Lung (tissue), 12 donors: Measurements from ENCODE around the gene MSLN. TPM values are rescaled to one million over a fixed set of nuclear protein-coding genes. Genes with fewer than 3 reads are reported as not detected.

Source experiments
- ATAC-seq: fragments of 200-7000 bp; cut with Tn5 transposase; one replicate; pipeline ENCODE4 v1.9.1; 2020; ENCODE audit warnings: moderate number of reproducible peaks; ENCODE audit not compliant: insufficient read depth, low FRiP score
- DNase-seq, 3 donors: peaks; one replicate each; pipeline ENCODE4 v3.0.0-alpha.2; 2013 to 2017
- H3K27ac ChIP-seq, 2 donors: one replicate each; pipeline ENCODE4 v1.5.1; 2013; ENCODE audit warnings: mild to moderate bottlenecking in 2 of 2, moderate library complexity in 2 of 2, control low read depth in 1 of 2, inconsistent platforms in 1 of 2, low read depth in 1 of 2, low read length in 1 of 2
- H3K27me3 ChIP-seq, 3 donors: one replicate each; pipeline ENCODE4 v1.5.1; 2013; ENCODE audit warnings: low read length in 2 of 3; ENCODE audit not compliant: control insufficient read depth in 3 of 3, insufficient read depth in 3 of 3
- H3K36me3 ChIP-seq, 4 donors: one replicate each; pipeline ENCODE4 v1.5.1; 2013; ENCODE audit warnings: low read length in 4 of 4, mild to moderate bottlenecking in 1 of 4, moderate library complexity in 1 of 4; ENCODE audit not compliant: control insufficient read depth in 4 of 4, insufficient read depth in 4 of 4
- H3K4me1 ChIP-seq, 5 donors: one replicate each; pipeline ENCODE4 v1.5.1; 2013; ENCODE audit warnings: low read length in 5 of 5, mild to moderate bottlenecking in 2 of 5, moderate library complexity in 1 of 5; ENCODE audit not compliant: control insufficient read depth in 5 of 5, insufficient read depth in 5 of 5
- H3K4me3 ChIP-seq: one replicate; pipeline ENCODE4 v1.5.1; 2013; ENCODE audit warnings: mild to moderate bottlenecking, control low read depth, moderate library complexity
- H3K9ac ChIP-seq, 2 donors: one replicate each; pipeline ENCODE4 v1.5.1; 2013; ENCODE audit warnings: low read length in 2 of 2, control low read depth in 1 of 2; ENCODE audit not compliant: insufficient read depth in 1 of 2
- H3K9me3 ChIP-seq, 4 donors: one replicate each; pipeline ENCODE4 v1.5.1; 2013; ENCODE audit warnings: low read length in 3 of 4, mild to moderate bottlenecking in 1 of 4, moderate library complexity in 1 of 4; ENCODE audit not compliant: control insufficient read depth in 4 of 4, insufficient read depth in 3 of 4
- WGBS, 2 donors: extraction: QIAGEN DNeasy Blood & Tissue Kit; methylation state at CpG; one replicate each; pipeline ENCODE4 v1.1.7; 2013; 5-methylcytosine and 5-hydroxymethylcytosine counted together
- polyA plus RNA-seq, 2 donors: library from polyadenylated mRNA; stranded (reverse); fragments of 200-250 nt; gene quantifications; one replicate each; pipeline ENCODE4 v1.2.1, GENCODE V29; 2013
- total RNA-seq, 2 donors: library from RNA; depleted of rRNA in 1 of 2; stranded (reverse); fragments of >200 nt in 1 of 2; gene quantifications; one replicate each; pipeline ENCODE4 v1.2.1, GENCODE V29; 2014 to 2021
- TF ChIP-seq, protein P1 (sequence below): IDR thresholded peaks from 2 replicates; pipeline ENCODE4 v1.5.1; 2012; ENCODE audit warnings: mild to moderate bottlenecking; ENCODE audit errors: control extremely low read depth, extremely low read depth
- donor health status: control.
- donor health status: control.
- donor health status: Bipolar disorder and iron deficiency.
- donor health status: healthy.
- donor health status: DM: yes; HTN: yes; CAD: no.

MSLN gene
- total and polyA plus RNA-seq, 4 donors = 98.8 to 155 (median 120) TPM

DNA sequence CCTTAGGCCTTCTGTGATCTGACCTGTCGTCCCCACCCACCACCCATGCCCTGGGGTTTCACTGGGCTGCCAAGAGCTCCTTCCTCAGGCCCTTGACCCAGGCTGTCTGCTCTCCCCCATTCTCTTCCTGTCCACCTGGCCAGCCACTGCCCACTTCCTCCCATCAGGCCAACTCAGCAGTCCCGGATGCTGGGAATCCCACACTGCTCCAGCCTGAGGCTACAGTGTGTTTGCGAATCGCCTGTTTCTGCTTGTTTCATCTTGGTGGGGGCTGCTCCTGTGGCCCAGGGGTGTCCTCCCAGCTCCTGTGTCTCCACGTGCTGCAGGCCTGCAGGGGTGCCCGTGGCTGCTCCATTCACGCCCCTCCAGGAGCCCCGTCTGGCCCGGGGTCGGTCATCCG lies 46.5 kb upstream of the MSLN start:
- Histone ChIP-seq H3K9me3 (no peaks in the 10 kb centered on the region), H3K4me1 (peaks cover 0 to 14% (median 8%) of the 10 kb centered on the region in 5 donors), H3K9ac (no peak overlapping the region), H3K36me3 (no peaks in the 10 kb centered on the region), H3K4me3 (no peak overlapping the region), H3K27me3 (peaks cover 0 to 12% (median 3%) of the 10 kb centered on the region in 3 donors), H3K27ac (no peak overlapping the region)
- no peak for ATAC-seq
- DNase-seq = no peak
- TF ChIP-seq, protein P1, sequence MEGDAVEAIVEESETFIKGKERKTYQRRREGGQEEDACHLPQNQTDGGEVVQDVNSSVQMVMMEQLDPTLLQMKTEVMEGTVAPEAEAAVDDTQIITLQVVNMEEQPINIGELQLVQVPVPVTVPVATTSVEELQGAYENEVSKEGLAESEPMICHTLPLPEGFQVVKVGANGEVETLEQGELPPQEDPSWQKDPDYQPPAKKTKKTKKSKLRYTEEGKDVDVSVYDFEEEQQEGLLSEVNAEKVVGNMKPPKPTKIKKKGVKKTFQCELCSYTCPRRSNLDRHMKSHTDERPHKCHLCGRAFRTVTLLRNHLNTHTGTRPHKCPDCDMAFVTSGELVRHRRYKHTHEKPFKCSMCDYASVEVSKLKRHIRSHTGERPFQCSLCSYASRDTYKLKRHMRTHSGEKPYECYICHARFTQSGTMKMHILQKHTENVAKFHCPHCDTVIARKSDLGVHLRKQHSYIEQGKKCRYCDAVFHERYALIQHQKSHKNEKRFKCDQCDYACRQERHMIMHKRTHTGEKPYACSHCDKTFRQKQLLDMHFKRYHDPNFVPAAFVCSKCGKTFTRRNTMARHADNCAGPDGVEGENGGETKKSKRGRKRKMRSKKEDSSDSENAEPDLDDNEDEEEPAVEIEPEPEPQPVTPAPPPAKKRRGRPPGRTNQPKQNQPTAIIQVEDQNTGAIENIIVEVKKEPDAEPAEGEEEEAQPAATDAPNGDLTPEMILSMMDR = no peak
- WGBS, 2 donors = 64 to 68% methylated on average over 9 to 11 of the region's 11 CpGs

DNA sequence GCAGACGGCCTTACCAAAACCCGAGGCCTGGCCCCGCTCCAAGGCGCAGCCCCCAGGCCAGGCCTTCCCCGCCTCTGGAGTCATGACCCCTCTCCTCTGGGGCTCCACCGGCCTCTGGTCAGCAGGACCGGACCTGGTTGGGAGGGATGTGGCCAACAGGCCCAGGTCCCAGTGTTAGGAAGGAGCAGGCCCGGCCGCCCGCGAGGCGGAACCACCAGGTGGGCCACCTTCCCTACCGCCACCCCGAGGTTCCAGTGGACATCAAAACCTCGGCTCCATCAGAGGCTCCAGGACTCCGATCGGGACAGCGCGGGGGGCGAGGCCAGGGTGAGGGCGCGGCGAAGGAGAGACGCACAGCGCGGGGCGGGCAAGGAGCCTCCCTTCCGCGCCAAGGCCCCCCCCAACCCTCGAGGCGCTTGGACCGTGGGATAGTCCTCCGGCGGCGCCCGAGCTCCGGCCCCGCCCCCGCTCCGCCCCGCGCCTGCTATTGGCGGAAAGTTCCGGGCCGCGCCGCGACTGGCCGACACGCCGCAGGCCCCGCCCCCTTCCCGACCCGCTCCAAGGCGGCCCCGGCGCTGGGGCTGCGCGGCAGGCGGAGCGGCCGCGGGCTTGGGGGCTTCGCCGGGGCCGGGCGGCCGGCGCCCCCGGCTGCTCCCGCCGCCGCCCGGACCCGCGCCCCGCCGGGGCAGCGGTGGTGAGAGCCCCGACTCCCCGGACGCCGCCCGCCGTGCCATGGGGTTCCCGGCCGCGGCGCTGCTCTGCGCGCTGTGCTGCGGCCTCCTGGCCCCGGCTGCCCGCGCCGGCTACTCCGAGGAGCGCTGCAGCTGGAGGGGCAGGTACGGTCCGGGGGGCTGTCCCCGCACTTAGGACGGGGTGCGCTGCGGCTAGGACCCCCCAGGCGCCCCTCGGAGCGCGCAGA lies 45.7 kb upstream of the MSLN start, which contains the start of gene METRN:
Gene METRN (plus strand): TSS at position 561 of the 919 bp plus-strand sequence. CDS start 172 bp downstream, at position 733.
- DNase-seq (peak; percentile 85 to 93 (median 90)), ATAC-seq (peak; percentile 86)
- Histone ChIP-seq H3K9ac (no peak within 1 kb of the TSS), H3K4me1 (peaks cover 0 to 16% (median 8%) of the 10 kb centered on the region in 5 donors), H3K27ac (peak within 1 kb of the TSS in 1 of 2 donors; percentile 13), H3K36me3 (no peaks in the 10 kb centered on the region), H3K27me3 (peaks cover 0 to 9% (median 3%) of the 10 kb centered on the region in 3 donors), H3K9me3 (no peaks in the 10 kb centered on the region), H3K4me3 (peak within 1 kb of the TSS; percentile 62)
- TF ChIP-seq, protein P1 = no peak
- WGBS, 2 donors = 5 to 7% methylated on average over 77 to 108 of the region's 108 CpGs

DNA sequence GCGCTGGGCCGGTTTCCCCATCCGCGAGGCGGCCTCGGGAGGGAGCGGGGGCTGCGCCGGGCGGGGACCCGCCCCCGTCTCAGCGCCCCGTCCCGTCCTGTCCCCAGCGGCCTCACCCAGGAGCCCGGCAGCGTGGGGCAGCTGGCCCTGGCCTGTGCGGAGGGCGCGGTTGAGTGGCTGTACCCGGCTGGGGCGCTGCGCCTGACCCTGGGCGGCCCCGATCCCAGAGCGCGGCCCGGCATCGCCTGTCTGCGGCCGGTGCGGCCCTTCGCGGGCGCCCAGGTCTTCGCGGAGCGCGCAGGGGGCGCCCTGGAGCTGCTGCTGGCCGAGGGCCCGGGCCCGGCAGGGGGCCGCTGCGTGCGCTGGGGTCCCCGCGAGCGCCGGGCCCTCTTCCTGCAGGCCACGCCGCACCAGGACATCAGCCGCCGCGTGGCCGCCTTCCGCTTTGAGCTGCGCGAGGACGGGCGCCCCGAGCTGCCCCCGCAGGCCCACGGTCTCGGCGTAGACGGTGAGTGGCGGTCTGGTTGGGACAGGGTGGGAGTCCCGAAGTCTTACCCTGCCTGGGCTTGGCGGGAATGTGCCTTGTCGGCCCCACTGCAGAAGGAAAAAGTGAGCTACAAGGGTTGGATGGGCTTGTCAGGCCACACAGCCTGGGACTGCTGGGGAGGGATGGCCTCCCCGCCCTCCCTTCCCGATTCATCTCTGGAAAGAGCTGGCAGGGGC lies 44.9 kb upstream of the MSLN start:
- ATAC-seq = no peak
- DNase-seq = peak in 2 of 3 donors; percentile 9 to 36
- Histone ChIP-seq H3K9ac (no peak overlapping the region), H3K27me3 (peaks cover 0 to 9% (median 0%) of the 10 kb centered on the region in 3 donors), H3K4me3 (peak overlapping the region; percentile 62), H3K36me3 (no peaks in the 10 kb centered on the region), H3K27ac (peak overlapping the region in 1 of 2 donors; percentile 13), H3K4me1 (peaks cover 0 to 24% (median 13%) of the 10 kb centered on the region in 5 donors), H3K9me3 (no peaks in the 10 kb centered on the region)
- 2% methylated on average over 50 to 74 of the region's 74 CpGs for WGBS, 2 donors
- TF ChIP-seq, protein P1 = no peak
